ENCODE results near the gene SYNPO2.

SYNPO2 gene

GRCh38 chr4:118879409-118879808, 9.2 kb upstream of the SYNPO2 start:
- DNase-seq (ENCODE audit: low spot score), result no peak

GRCh38 chr4:118881512-118882146, 7.0 kb upstream of the SYNPO2 start:
- DNase-seq (ENCODE audit: low spot score), result no peak

- peak; percentile 48 for DNase-seq (ENCODE audit: low spot score)
Measured at GRCh38 chr4:118883861-118884260, 4.8 kb upstream of the SYNPO2 start.

DNA sequence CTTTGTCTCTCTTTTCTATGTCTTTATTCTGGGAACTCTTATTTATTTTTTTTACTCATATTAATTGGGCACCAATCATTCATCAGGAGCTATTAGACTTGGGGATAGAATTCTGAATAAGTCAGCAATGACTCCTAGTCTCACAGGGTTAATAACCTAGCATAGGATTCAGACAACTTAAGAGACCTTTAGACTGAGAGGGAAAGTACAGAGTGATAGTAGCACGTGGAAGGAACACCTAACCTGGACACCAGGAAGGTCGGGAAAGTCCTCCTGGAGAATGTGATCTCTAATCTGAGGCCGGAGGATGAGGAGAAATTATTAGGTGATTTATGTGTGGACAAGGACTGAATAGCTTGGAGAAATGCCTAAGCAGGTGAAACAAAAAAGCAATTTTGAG, 3.9 kb upstream of the SYNPO2 start:
- no peak for DNase-seq (ENCODE audit: low spot score)

GRCh38 chr4:118889312-118889691, 648 bp downstream of the SYNPO2 start:
- DNase-seq (ENCODE audit: low spot score), result no peak

DNA sequence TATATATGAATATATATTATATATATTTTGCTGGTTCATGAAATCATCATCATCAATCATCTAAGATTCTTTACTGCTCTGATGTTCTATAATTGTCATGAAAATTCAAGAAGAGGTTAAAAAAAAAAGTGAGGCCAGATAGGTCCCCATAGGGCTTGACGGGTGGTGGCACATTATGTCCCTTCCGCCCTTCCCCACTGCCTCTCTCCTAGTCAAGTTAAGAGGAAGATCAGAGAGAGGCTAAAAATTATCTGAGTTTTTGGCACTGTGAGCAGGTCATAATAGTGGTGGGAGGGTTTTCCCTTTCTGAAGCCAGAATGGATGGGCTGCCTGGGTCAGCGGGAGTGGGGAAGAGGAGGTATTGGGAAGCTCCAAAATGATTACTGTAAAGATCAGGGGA, 5.4 kb downstream of the SYNPO2 start:
- no peak for DNase-seq (ENCODE audit: low spot score)

- no peak for DNase-seq (ENCODE audit: low spot score)
Measured at GRCh38 chr4:118898221-118898620, 9.6 kb downstream of the SYNPO2 start.

- DNase-seq (ENCODE audit: low spot score), result no peak
Measured at GRCh38 chr4:118898684-118899138, 10.1 kb downstream of the SYNPO2 start.

DNA sequence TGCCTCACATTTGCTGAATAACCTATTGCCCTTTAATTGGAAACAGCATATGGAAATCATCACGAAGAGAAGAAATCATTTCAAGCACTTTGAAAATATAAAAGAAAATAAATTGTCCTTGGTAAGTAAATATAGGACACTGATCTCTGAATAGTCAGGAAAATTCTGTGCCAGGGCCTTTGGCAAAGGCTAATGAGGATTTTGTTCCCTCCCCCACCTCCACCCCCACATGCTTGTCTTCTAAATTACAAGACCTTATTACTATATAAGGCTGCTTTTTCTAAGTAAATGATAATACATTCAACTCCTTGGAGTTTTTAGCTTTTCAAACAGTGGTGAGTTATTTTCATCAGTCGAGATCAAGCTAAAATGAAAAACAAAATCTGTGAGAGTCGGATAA, 15.8 kb downstream of the SYNPO2 start:
- DNase-seq (ENCODE audit: low spot score), result no peak

- no peak for DNase-seq (ENCODE audit: low spot score)
Measured at GRCh38 chr4:118904935-118905334, 16.3 kb downstream of the SYNPO2 start.

DNA sequence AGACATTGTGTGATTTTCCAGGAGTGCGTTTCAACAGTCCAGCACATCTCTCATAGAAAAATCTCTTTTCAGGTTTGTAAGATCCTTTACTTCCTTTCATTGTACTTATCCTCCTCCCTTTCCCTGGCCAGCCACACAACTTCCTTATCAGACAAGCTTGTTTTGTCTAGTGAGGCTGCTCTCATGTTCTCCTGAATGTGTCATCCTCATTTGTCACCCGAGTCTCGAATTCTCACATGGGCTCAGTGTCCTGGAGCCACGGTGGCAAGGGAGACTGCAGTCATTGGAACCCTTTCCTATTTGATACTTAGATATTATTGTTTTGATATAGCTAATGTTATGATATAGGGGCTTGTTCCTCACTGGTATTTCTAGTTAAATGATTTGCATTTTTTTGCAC, 16.9 kb downstream of the SYNPO2 start:
- no peak for DNase-seq (ENCODE audit: low spot score)

GRCh38 chr4:118909173-118909956, 20.7 kb downstream of the SYNPO2 start:
- DNase-seq (ENCODE audit: low spot score), result no peak

GRCh38 chr4:118910221-118910620, 21.6 kb downstream of the SYNPO2 start:
- no peak for DNase-seq (ENCODE audit: low spot score)

- DNase-seq (ENCODE audit: low spot score), result no peak
Measured at GRCh38 chr4:118911238-118911703, 22.6 kb downstream of the SYNPO2 start.

GRCh38 chr4:118915468-118915867, 26.8 kb downstream of the SYNPO2 start:
- no peak for DNase-seq (ENCODE audit: low spot score)

DNA sequence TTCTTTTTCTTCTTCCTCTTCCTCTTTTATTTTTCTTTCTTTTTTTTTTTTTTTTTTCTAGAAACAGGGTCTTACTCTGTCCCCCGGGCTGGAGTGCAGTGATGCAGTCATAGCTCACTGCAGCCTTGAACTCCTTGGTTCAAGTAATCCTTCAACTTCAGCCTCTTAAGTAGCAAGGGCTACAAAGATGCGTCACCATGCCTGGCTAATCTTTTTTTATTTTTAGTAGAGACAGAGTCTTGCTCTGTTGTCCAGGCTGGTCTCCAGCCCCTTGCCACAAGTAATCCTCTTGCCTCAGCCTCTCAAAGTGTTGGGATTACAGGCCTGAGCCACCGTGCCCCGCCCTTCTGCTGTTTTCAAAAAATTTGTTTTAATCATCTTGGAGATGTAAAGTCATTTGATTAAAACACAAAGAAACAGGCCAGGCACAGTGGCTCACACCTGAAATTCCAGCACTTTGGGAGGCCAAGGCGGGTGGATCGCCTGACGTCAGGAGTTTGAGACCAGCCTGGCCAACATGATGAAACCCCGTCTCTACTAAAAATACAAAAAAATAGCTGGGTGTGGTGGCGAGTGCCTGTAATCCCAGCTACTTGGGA, 28.1 kb downstream of the SYNPO2 start:
- DNase-seq (ENCODE audit: low spot score), result no peak

- no peak for DNase-seq (ENCODE audit: low spot score)
Measured at GRCh38 chr4:118917582-118917981, 28.9 kb downstream of the SYNPO2 start.

DNA sequence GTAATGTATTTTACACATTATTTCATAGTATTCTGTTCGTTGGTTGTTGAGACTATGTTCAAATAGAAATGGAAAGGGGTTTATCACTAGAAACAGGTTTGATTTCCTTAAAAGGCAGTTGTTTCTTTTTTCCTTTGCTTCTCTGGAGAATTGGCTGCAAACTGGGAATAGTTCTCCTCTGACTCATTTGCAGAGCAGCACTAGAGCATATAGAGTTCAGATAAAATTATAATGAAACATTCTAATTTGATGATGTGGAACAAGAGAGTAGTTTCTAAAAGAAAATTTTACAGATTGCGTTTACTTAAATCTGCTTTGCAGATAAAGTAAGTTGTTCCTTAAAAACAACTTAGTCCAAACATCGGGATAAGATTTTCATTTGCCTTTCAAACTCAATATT, 29.7 kb downstream of the SYNPO2 start:
- DNase-seq (ENCODE audit: low spot score), result no peak

DNA sequence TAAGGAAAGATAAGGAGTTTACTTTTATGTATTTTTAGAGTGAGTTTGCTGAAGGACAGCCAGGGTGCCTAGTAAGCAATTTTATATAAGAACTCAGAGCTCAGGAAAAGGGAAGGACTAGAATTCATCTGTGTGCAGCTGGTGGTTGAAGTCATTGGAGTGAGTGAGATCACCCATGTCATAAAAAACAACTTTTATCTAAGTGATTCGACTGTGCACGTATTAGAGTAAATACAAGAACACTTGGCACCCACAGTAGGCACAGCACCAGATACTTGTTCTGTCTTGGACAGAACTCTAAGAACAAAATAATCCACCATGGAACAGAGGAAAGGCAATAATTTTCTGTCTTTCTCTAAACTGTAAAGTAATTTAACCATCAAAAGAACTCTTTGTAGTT, 31.6 kb downstream of the SYNPO2 start:
- DNase-seq (ENCODE audit: low spot score), result no peak

- DNase-seq (ENCODE audit: low spot score), result no peak
Measured at GRCh38 chr4:118921786-118922185, 33.1 kb downstream of the SYNPO2 start.

DNA sequence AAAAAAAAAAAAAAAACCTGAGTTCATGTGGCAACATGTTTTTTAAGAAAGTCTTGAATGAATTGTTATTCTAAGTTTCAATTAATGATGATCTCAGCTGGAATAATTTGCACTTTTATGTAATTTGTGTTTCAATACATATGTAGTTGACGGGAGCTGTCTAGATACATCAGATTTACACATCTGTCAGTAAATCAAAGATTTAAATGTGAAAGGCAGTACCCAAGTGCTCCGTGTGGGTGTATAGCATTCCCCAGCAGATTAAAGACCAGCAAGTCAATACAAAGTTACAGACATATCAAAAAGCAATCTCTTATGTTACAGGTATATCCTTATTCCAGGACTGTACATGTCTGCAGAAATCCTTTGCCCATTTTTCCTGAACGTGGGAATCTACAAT, 35.2 kb downstream of the SYNPO2 start:
- DNase-seq (ENCODE audit: low spot score), result no peak

- no peak for DNase-seq (ENCODE audit: low spot score)
Measured at GRCh38 chr4:118927974-118928373, 39.3 kb downstream of the SYNPO2 start.

GRCh38 chr4:118930255-118930654, 41.6 kb downstream of the SYNPO2 start:
- DNase-seq (ENCODE audit: low spot score), result no peak
